ENCODE results near the gene KATNAL1. TPM values are rescaled to one million over a fixed set of nuclear protein-coding genes. Genes with fewer than 3 reads are reported as not detected.

The KATNAL1 gene
- 95.3 TPM for total RNA-seq
- long read RNA-seq, full-length matches to known transcripts: 22 of 47 reads
- long read RNA-seq, partial matches to known transcripts: 5 of 47 reads
- long read RNA-seq, other reads (novel, unspliced or antisense): 20 of 47 reads

- intact Hi-C loops (cut with DNase I): loop anchor here (5.0 to 10.0 kb wide), 2 partner anchors 117 to 310 kb away; partner anchors contain the start of genes UBE2L5 and USPL1
- DNase-seq (ENCODE audit: low spot score): peak; percentile 92
Measured at GRCh38 chr13:30307194-30307970, at the start of gene KATNAL1. TSS of gene KATNAL1 (minus strand) at chr13:30307551. CDS start at chr13:30283777, 23,774 bp downstream.

GRCh38 chr13:30355839-30356238, 48.5 kb upstream of the KATNAL1 start:
- intact Hi-C loops (cut with DNase I): no loop called here
- DNase-seq (ENCODE audit: low spot score): no peak

GRCh38 chr13:30355384-30355699, 48.0 kb upstream of the KATNAL1 start:
- intact Hi-C loops (cut with DNase I): no loop called here
- DNase-seq (ENCODE audit: low spot score): no peak

- intact Hi-C loops (cut with DNase I): no loop called here
- DNase-seq (ENCODE audit: low spot score): no peak
Measured at GRCh38 chr13:30354493-30355383, 47.4 kb upstream of the KATNAL1 start.

GRCh38 chr13:30353471-30354215, 46.3 kb upstream of the KATNAL1 start:
- DNase-seq (ENCODE audit: low spot score): no peak
- intact Hi-C loops (cut with DNase I): no loop called here

- intact Hi-C loops (cut with DNase I): no loop called here
Measured at GRCh38 chr13:30353060-30353459, 45.7 kb upstream of the KATNAL1 start.

GRCh38 chr13:30352121-30352520, 44.8 kb upstream of the KATNAL1 start:
- intact Hi-C loops (cut with DNase I): no loop called here

More at GRCh38 chr13:30353060-30353459, 45.7 kb upstream of the KATNAL1 start:
- DNase-seq (ENCODE audit: low spot score): no peak

GRCh38 chr13:30346789-30347167, 39.4 kb upstream of the KATNAL1 start:
- intact Hi-C loops (cut with DNase I): no loop called here

More at GRCh38 chr13:30352121-30352520, 44.8 kb upstream of the KATNAL1 start:
- no peak for DNase-seq (ENCODE audit: low spot score)

GRCh38 chr13:30346153-30346788, 38.9 kb upstream of the KATNAL1 start:
- no peak for DNase-seq (ENCODE audit: low spot score)
- intact Hi-C loops (cut with DNase I): no loop called here

More at GRCh38 chr13:30346789-30347167, 39.4 kb upstream of the KATNAL1 start:
- DNase-seq (ENCODE audit: low spot score): no peak

- intact Hi-C loops (cut with DNase I): no loop called here
- no peak for DNase-seq (ENCODE audit: low spot score)
Measured at GRCh38 chr13:30345426-30346100, 38.2 kb upstream of the KATNAL1 start.

GRCh38 chr13:30341815-30342570, 34.6 kb upstream of the KATNAL1 start:
- peak; percentile 85 for DNase-seq (ENCODE audit: low spot score)
- intact Hi-C loops (cut with DNase I): loop anchor here (1.0 to 2.0 kb wide), 2 partner anchors 31 to 66 kb away; no protein-coding TSS in a partner anchor

GRCh38 chr13:30340331-30341250, 33.2 kb upstream of the KATNAL1 start:
- DNase-seq (ENCODE audit: low spot score): peak; percentile 83
- intact Hi-C loops (cut with DNase I): loop anchor here (2.0 kb wide), 1 partner anchor 30 kb away; no protein-coding TSS in a partner anchor

GRCh38 chr13:30339738-30340330, 32.5 kb upstream of the KATNAL1 start:
- intact Hi-C loops (cut with DNase I): loop anchor here (2.0 kb wide), 1 partner anchor 29 kb away; no protein-coding TSS in a partner anchor
- DNase-seq (ENCODE audit: low spot score): no peak

- intact Hi-C loops (cut with DNase I): no loop called here
Measured at GRCh38 chr13:30338952-30339351, 31.6 kb upstream of the KATNAL1 start.

GRCh38 chr13:30338331-30338851, 31.0 kb upstream of the KATNAL1 start:
- DNase-seq (ENCODE audit: low spot score): no peak
- intact Hi-C loops (cut with DNase I): no loop called here

More at GRCh38 chr13:30338952-30339351, 31.6 kb upstream of the KATNAL1 start:
- DNase-seq (ENCODE audit: low spot score): no peak

GRCh38 chr13:30337061-30337610, 29.8 kb upstream of the KATNAL1 start:
- intact Hi-C loops (cut with DNase I): no loop called here
- DNase-seq (ENCODE audit: low spot score): no peak

Measured in cardiac septum (tissue), 1 donor.